Lung microvascular endothelial cell (primary cell): ENCODE results near the gene PTPRN2. TPM values are rescaled to one million over a fixed set of nuclear protein-coding genes. Genes with fewer than 3 reads are reported as not detected.

ENCODE experiments used
- DNase-seq, 2 donors: peaks; one replicate each; pipeline versions ENCODE4 v3.0.0 to v3.0.0-alpha.2; 2010; ENCODE audit warnings: low read depth in 2 of 2
- total RNA-seq: library from RNA; depleted of rRNA; stranded (reverse); fragments of >200 nt; gene quantifications from 2 replicates; pipeline ENCODE4 v1.2.1, GENCODE V29; 2014

PTPRN2 gene
- total RNA-seq, 1 donor from 2014 or later, result 4.6 TPM

- DNase-seq, result no peak
Measured at GRCh38 chr7:158191671-158192070, 396.0 kb downstream of the PTPRN2 start.

GRCh38 chr7:158190756-158191155 lies 396.9 kb downstream of the PTPRN2 start:
- no peak for DNase-seq

DNA sequence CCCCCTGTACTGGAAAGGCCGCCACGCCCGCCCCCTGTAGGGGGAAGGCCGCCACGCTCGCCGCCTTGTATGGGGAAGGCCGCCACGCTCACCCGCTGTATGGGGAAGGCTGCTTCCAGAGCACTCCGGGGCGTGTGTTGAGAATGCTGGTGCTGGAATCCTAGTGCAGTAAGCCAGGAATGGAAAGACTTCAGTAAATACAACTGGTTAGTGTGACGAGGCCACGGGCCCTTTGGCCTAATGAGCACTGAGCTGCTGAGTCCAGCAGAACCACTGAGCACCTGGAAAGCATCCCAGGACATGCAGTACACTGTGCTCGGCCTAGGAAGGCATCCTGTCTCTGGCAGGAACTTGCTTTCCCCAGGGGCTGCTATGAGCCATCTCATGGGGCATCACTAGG lies 398.9 kb downstream of the PTPRN2 start:
- DNase-seq, result no peak

GRCh38 chr7:158187694-158187994 lies 400.0 kb downstream of the PTPRN2 start:
- no peak for DNase-seq

GRCh38 chr7:158186864-158187693 lies 400.5 kb downstream of the PTPRN2 start:
- DNase-seq, result no peak

DNA sequence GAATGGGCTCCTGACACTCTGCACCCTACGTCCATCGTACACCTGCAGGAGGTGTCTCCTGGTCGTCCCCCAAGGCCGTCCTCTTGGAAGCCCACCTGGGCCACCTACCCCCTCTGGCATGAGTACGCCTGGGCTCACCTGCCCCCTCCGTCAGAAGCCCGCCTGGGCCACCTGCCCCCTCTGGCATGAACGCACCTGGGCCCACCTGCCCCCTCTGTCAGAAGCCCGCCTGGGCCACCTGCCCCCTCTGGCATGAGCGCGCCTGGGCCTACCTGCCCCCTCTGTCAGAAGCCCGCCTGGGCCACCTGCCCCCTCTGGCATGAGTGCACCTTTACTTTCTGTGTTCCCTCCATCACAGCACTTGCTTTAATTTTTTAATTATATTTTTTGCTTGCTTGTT lies 401.2 kb downstream of the PTPRN2 start:
- DNase-seq, result no peak

DNA sequence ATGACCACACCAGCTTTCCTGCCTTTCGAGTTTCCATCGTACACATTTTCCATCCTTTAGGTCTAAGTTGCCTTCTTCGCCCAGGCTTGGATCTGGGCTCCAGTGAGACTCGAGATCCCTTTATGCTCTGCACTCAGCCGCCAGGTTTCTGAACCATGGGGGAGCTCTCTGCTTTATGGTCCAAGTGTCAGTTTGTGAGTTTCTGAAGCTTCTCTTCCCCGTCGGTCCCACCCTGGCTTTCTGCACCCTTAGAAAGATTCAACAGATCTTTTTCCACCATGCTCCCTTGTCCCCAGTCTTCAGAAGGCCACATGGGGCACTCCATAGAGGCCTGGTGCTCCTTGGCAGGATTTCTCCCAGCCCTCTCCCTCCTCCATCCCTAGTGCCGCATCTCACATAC lies 402.0 kb downstream of the PTPRN2 start:
- no peak for DNase-seq

GRCh38 chr7:158183431-158183830 lies 404.2 kb downstream of the PTPRN2 start:
- no peak for DNase-seq

DNA sequence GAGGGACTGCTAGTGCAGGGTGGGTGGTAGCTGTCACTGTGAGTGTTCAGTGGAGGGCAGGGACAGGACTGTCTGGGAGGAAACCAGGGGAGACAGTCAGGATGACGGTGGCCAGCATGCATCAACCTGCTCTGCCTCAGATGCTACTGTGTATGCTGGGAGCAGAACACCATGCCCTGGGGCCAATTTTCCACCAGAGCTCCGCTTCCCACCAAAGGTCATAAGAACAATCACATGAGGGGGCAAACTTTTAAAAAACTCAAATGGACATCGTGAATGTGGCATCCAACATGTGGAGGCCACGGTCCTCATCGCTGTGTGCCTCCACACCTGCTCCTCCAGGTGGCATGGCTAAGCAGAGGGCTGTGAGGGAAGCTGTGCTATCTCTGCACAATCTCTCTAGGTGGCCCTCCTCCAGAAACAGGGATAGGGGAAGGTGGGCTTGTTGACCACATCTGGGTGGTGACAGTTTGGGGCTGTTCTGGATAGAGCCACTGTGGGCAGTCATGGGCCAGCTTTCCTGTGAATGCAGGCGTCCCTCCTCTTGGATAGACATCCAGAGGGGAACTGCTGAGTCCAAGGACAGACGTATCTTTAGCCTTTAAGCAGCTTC lies 411.0 kb downstream of the PTPRN2 start:
- no peak for DNase-seq

- no peak for DNase-seq
Measured at GRCh38 chr7:158175779-158176178, 411.8 kb downstream of the PTPRN2 start.

- no peak for DNase-seq
Measured at GRCh38 chr7:158174947-158175346, 412.7 kb downstream of the PTPRN2 start.

- no peak for DNase-seq
Measured at GRCh38 chr7:158167373-158167772, 420.2 kb downstream of the PTPRN2 start.

DNA sequence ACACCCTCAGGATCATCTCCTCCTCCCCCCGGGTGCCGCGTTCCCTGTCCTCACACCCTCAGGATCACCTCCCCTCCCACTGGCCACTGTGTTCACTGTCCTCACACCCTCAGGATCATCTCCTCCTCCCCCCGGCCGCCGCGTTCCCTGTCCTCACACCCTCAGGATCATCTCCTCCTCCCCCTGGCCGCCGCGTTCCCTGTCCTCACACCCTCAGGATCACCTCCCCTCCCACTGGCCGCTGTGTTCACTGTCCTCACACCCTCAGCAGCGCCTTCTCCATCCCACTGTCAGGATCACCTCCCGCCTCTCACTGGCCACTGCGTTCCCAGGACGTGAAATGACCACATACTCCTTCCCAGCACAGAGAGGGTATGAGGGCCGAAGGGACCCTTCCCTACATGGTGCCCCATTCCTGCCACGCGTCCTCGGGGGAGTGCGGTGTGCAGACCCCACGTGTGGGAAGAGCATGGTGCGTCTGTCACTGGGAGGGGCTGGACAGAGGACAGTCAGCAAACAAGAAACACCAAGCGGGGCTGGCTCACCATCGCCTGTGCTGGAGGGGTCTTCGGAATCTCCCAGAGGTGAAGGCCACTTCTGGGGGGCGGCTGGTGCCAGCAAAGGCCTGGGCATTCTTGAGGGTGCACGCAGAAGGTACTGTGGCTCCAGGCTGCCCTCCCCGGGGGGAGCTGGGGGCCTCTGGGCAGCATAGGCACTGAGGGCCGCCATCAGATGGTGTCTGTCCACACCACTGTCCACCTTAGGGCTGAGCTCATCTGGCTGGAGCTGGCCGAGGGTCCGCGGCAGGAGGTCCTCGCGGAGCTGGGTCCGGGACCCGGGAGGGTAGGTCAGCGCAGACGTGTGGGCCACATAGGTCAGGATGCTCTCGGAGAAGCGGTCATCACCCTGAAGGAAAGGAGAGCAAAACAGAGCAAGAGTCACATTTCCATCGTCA lies 421.0 kb downstream of the PTPRN2 start:
- DNase-seq, result peak in 1 of 2 donors; percentile 3

GRCh38 chr7:158165711-158166110 lies 421.9 kb downstream of the PTPRN2 start:
- no peak for DNase-seq

- DNase-seq, result no peak
Measured at GRCh38 chr7:158164101-158165095, 423.2 kb downstream of the PTPRN2 start.

DNA sequence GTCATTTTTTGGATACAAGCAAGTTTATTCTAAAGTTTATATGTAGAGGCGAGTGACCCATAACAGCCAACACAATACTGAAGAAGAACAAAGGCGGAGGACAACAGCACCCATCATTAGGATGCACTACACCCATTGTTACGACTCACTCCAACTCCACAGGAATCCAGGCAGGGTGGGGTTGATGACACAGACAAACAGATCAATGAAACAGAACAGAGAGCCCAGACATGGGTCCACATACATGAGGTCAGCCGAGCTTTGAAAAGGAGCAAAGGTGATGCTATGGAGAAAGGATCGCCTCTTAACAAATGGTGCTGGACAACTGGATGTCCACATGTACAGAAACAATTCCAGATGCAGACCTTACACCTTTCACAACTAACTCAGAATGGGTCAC lies 426.4 kb downstream of the PTPRN2 start:
- DNase-seq, result no peak

GRCh38 chr7:158160199-158160598 lies 427.4 kb downstream of the PTPRN2 start:
- DNase-seq, result no peak

GRCh38 chr7:158157460-158157859 lies 430.2 kb downstream of the PTPRN2 start:
- DNase-seq, result no peak

GRCh38 chr7:158151273-158151672 lies 436.4 kb downstream of the PTPRN2 start:
- peak in 1 of 2 donors; percentile 42 for DNase-seq

DNA sequence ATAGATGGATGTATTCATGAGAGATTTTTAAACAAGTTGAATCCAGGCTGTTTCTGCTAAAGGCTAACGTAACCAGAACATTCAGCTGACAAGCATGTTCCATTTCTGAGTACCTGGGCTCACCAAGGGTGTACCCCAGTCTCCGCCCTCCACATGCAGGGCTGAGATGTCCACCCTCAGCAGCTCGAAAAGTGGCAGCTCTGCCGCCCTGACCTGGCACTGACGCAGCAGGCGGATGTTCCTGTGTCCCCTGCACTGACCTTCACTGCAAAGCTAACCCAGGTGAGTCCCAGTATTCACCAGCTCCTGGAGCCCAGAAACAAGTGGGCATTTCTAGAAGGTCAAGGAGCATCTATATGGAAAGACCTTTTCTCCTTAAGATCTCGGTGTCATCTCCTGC lies 437.4 kb downstream of the PTPRN2 start:
- DNase-seq, result no peak

DNA sequence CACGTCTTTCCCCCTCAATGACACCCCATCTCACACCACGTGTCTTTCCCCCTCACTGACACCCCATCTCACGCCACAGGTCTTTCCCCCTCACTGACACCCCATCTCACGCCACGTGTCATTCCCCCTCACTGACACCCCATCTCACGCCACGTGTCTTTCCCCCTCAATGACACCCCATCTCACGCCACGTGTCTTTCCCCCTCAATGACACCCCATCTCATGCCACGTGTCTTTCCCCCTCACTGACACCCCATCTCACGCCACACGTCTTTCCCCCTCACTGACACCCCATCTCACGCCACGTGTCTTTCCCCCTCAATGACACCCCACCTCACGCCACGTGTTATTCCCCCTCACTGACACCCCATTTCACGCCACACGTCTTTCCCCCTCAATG lies 440.2 kb downstream of the PTPRN2 start:
- peak in 1 of 2 donors; percentile 46 for DNase-seq
